Panc1 (cell line): ENCODE results near the gene IGDCC3.
A peak's percentile ranks its signal among the peaks of the same experiment; 100 is the strongest.

ENCODE experiments used
- CTCF ChIP-seq: fragments of 450-650 bp; IDR thresholded peaks from 2 replicates; pipeline ENCODE4 v1.5.1; 2017; ENCODE audit warnings: mild to moderate bottlenecking
- REST ChIP-seq, 2 experiments: IDR thresholded peaks; 2 replicates each; pipeline ENCODE4 v1.6.1; 2011 to 2012; ENCODE audit warnings: low read depth in 2 of 2, control low read depth in 1 of 2, low read length in 1 of 2, mild to moderate bottlenecking in 1 of 2, moderate library complexity in 1 of 2; ENCODE audit not compliant: insufficient read depth in 1 of 2
- SIN3A ChIP-seq: IDR thresholded peaks from 2 replicates; pipeline ENCODE4 v1.6.1; 2012; ENCODE audit warnings: low read depth, mild to moderate bottlenecking, low read length, moderate library complexity, borderline replicate concordance; ENCODE audit not compliant: insufficient read depth

- TF ChIP-seq CTCF (peak; percentile 92), REST (IDR thresholded peaks at IDR 0.05; ENCODE audit: insufficient read depth in 1 of 2, low read depth in 2 of 2, low read length in 1 of 2) (no peak), SIN3A (no peak)
These were observed 58.9 kb downstream of the IGDCC3 start for GRCh38 chr15:65318870-65319356.
